ENCODE results near the gene NATD1. TPM values are rescaled to one million over a fixed set of nuclear protein-coding genes. Genes with fewer than 3 reads are reported as not detected.

Gene NATD1
- total RNA-seq, 2 experiments from 2014 or later, result 5.4 to 5.7 TPM

DNA sequence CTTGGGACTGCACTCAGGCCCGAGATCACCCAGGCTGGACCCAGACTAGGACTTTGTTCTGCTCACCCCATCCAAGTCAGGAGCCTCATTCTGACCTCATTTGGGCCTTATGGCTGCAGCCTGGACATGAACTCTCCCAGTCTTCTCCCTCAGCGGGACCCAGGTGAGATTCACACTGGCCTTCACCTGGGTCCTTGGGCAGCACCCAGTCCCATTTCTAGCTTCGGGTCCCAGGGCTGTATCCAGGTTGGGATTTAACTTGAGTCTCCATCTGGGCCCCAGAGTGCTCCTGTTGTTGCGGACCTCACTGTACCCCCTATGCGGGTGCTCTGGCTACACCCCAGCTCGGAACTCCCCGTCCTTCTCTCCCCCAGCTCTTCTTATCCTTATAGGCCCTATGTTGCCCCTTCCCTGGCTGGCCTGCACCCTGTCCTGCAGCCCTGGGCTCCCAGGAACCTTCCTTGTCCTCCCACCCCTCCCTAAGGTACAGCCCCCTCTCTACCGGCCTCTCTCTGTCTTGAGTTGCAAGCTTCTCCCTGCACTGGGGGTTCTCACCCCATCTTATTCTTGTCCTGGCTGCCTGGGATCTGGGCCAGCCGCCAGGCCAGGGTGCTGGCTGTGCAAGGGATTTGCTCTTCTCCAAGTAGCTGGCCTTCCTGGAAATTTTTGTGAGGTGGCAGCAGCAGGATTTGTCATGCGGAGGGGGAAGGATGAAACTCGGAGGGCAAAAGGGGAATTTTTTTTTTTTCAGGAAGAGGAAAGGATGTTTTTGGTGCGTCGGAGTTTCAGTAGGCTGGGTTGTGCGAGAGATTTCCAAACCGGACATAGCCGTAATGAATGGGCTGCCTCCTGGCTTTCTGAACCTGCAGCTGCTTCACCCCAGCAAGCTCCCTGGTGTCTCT lies 32.2 kb upstream of the NATD1 start:
- POLR2A ChIA-PET, result interaction anchor here (1.2 to 2.8 kb wide), 2 partner anchors 9 to 72 kb away, joined by 3 to 15 read pairs; no protein-coding TSS in a partner anchor
- peaks cover 2% of the 10 kb centered on the region for H3K36me3 Mint-ChIP-seq
- no peaks in the 10 kb centered on the region for H3K27me3 Mint-ChIP-seq
- DNase-seq, result no peak
- no peak for ATAC-seq (ENCODE audit: low read depth)
- peak overlapping the region; percentile 97 for H3K4me3 Mint-ChIP-seq
- H3K27ac Mint-ChIP-seq, result peak overlapping the region; percentile 92
- H3K9me3 Mint-ChIP-seq, result no peaks in the 10 kb centered on the region
- peaks cover 34% of the 10 kb centered on the region for H3K4me1 Mint-ChIP-seq

DNA sequence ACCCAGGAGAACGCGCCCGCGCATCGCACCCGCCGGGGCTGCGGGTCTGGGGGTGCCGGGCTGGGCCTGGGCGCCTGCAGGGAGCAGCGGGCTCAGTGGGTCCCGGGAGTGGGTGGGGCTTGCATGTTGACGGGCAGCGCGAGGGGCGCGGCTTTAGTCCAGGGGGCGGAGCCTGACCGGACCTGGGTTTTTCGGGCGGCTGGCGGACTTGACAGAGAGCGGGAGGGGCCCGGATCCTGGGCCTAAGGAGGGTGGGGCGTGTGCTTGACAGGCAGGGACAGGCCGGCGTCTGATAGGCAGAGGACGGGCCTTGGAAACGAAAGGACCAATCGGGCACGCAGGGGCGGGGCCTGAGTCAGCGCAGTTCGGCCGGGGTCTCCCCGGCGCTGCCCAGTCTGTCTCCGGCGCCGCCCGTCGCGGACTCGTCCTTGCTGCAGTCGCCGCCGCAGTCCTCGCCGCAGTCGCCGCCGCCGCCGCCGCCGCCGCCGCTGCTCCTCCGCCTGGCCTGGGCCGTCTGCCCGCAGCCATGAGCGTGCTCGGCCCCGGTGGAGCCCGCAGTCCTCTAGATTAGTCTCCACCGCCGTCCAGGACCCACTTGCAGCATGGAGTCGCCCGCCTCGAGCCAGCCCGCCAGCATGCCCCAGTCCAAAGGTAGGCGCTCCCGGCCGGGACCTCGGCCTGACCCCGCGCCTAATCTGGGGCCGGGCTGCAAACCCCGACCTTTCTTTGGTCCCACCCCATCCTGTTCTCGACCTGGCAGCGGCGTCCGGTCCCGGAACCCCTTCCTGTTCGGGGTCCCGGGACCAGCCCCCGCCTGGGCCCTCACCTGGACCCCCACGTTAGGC lies 31.3 kb upstream of the NATD1 start, which contains the start of gene MAP2K3:
Gene MAP2K3 (plus strand): TSS at position 393 of the 845 bp plus-strand sequence. CDS start 210 bp downstream, at position 603.
- H3K27ac Mint-ChIP-seq, result peak within 1 kb of the TSS; percentile 92
- H3K27me3 Mint-ChIP-seq, result no peaks in the 10 kb centered on the region
- H3K4me1 Mint-ChIP-seq, result peaks cover 43% of the 10 kb centered on the region

DNA sequence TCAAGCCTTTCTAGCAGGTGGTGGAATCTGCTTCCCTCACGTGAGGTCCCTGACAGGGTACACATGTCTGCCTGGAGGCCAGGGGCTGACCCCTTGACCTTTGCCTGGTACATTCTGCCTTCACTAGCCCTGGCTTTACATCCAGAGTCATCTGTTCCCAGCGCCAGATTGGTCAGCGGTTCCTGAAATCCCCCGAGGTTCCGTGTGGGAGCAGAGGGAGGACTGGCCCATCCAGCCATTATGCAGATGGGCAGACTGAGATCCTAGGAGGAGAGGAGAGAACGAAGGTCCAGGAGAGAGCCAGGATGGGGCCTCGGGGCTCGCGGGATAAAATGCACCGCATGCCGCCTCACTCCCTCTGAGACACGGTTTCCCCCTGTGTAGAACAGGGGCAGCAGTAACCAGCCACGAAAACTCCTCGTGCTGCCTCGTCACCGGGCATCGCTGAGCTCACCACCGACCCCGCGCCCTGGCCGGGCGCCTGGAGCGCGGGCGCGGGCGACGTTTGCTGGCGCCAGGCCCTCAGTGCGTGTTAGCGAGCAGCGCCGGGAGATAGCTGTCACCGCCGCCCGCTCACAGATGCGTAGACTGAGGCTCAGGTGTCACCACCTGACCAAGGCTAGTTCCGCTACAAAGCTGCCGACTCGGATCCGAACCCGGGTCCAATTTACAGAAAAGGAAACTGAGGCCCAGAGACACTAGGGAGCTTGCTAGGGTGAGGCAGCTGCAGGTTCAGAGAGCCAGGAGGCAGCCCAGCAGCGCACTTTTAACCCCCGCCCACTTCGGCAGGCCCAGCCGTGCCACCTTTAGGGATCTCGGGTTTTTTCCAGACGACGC lies 30.5 kb upstream of the NATD1 start:
- H3K36me3 Mint-ChIP-seq, result peaks cover 2% of the 10 kb centered on the region
- peak overlapping the region; percentile 92 for H3K27ac Mint-ChIP-seq
- POLR2A ChIA-PET, result interaction anchor here (1.1 kb wide), 1 partner anchor 8 kb away, joined by 4 read pairs; no protein-coding TSS in a partner anchor
- no peaks in the 10 kb centered on the region for H3K27me3 Mint-ChIP-seq
- no peak for DNase-seq
- peak overlapping the region; percentile 97 for H3K4me3 Mint-ChIP-seq
- peaks cover 48% of the 10 kb centered on the region for H3K4me1 Mint-ChIP-seq
- ATAC-seq (ENCODE audit: low read depth), result peak; percentile 22
- H3K9me3 Mint-ChIP-seq, result no peaks in the 10 kb centered on the region

More for the DNA sequence above, 31.3 kb upstream of the NATD1 start, which contains the start of gene MAP2K3:
- peak; percentile 98 for DNase-seq
- peak; percentile 85 for ATAC-seq (ENCODE audit: low read depth)
- Mint-ChIP-seq H3K9me3 (no peaks in the 10 kb centered on the region), H3K36me3 (peaks cover 2% of the 10 kb centered on the region), H3K4me3 (peak within 1 kb of the TSS; percentile 97)
- POLR2A ChIA-PET, result interaction anchor here (1.1 to 2.8 kb wide), 3 partner anchors 8 to 71 kb away, joined by 3 to 15 read pairs (median 4); no protein-coding TSS in a partner anchor

DNA sequence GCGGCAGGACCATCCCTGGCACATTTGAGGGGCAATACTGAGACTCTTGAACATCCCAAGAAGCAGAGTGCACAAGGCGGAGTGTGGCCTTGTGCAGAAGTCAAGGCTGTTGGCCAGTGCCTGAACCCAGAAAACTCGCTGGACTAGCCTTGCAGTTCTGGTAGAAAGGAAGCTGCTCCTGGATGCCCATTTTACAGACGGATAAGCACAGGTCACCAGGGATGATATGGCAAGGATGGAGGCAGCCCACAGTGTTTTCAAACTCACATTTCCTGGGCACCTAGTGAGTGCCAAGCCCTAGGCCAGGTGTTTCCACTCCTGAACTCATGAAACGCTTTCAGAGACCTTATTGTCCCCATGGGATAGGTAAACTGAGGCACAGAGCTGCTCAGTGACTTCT lies 29.6 kb upstream of the NATD1 start:
- no peak for DNase-seq
- no peaks in the 10 kb centered on the region for H3K27me3 Mint-ChIP-seq
- H3K9me3 Mint-ChIP-seq, result no peaks in the 10 kb centered on the region
- POLR2A ChIA-PET, result no interaction called here
- no peak overlapping the region for H3K4me3 Mint-ChIP-seq
- H3K36me3 Mint-ChIP-seq, result peaks cover 2% of the 10 kb centered on the region
- peaks cover 47% of the 10 kb centered on the region for H3K4me1 Mint-ChIP-seq
- no peak overlapping the region for H3K27ac Mint-ChIP-seq
- no peak for ATAC-seq (ENCODE audit: low read depth)

DNA sequence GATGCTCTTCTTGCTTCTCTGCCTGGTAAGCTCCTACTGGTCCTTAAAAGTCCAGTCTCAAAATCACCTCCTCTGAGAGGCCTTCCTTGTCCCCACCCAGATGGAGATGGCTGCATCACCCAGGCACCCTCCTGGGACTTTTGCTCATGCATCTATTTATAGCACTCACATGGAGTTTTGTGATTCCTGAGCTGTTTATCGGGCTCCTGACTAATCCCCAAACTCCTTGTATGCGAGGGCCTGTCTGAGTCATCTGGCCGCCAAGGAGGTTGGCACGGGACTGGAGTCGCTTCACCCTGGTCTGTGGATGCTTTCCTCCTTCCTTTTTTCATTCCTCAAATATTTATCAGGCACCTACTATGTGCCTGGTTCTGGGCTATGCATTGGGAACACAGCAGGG lies 29.0 kb upstream of the NATD1 start:
- Mint-ChIP-seq H3K4me1 (peaks cover 46% of the 10 kb centered on the region), H3K36me3 (peaks cover 2% of the 10 kb centered on the region), H3K27ac (peak overlapping the region; percentile 26), H3K27me3 (no peaks in the 10 kb centered on the region), H3K4me3 (no peak overlapping the region), H3K9me3 (no peaks in the 10 kb centered on the region)
- POLR2A ChIA-PET, result no interaction called here
- DNase-seq, result no peak
- ATAC-seq (ENCODE audit: low read depth), result no peak

DNA sequence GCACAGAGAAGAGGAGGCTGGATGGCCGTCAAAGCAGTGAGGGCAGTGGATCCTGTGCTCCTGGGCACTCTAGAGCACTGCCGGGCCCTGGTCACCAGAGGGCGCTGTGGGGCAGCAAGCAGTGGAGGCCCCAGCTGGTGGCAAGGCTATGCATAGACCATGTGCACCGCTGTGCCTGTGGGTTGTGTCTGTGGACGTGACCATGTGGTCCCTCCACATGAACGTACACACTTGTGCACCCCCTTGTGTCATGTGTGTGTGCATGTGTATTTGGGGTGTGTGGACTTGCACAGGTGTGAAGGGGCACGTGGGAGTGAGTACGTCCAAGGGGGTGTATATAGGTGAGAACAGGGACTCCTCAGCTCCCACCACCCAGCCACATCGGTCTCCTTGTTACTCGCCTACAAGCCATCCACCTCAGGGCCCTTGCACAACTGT lies 26.9 kb upstream of the NATD1 start:
- H3K4me3 Mint-ChIP-seq, result no peak overlapping the region
- H3K27me3 Mint-ChIP-seq, result no peaks in the 10 kb centered on the region
- no peaks in the 10 kb centered on the region for H3K9me3 Mint-ChIP-seq
- no peaks in the 10 kb centered on the region for H3K36me3 Mint-ChIP-seq
- ATAC-seq (ENCODE audit: low read depth), result peak; percentile 40
- POLR2A ChIA-PET, result interaction anchor here (1.3 kb wide), 1 partner anchor 12 kb away, joined by 6 read pairs; no protein-coding TSS in a partner anchor
- H3K4me1 Mint-ChIP-seq, result peaks cover 42% of the 10 kb centered on the region
- DNase-seq, result peak; percentile 93
- H3K27ac Mint-ChIP-seq, result peak overlapping the region; percentile 63

DNA sequence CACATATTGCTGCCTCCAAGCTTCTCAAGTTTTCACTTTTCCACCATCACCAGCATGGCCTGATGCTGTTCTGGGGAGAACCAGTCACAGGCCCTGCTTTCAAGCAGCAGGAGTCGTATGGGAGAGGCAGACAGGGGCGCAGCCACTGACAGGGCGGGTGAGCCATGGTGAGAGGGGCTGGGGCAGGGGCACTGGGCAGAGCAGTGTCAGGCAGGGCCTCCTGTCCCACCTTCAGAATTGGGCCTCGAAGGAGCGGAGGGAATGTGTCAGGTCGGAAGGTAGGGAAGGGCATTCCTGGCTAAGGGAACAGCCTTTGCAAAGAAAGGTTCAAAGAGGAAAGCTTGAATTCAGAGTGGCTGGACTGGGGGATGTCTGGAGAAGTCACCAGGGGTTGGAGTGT lies 26.4 kb upstream of the NATD1 start:
- peaks cover 44% of the 10 kb centered on the region for H3K4me1 Mint-ChIP-seq
- H3K27ac Mint-ChIP-seq, result peak overlapping the region; percentile 63
- ATAC-seq (ENCODE audit: low read depth) (no peak), DNase-seq (no peak)
- no peak overlapping the region for H3K4me3 Mint-ChIP-seq
- no peaks in the 10 kb centered on the region for H3K27me3 Mint-ChIP-seq
- no peaks in the 10 kb centered on the region for H3K9me3 Mint-ChIP-seq
- no peaks in the 10 kb centered on the region for H3K36me3 Mint-ChIP-seq
- POLR2A ChIA-PET, result interaction anchor here (1.3 to 1.5 kb wide), 3 partner anchors 9 to 177 kb away, joined by 3 to 6 read pairs (median 3); no protein-coding TSS in a partner anchor

DNA sequence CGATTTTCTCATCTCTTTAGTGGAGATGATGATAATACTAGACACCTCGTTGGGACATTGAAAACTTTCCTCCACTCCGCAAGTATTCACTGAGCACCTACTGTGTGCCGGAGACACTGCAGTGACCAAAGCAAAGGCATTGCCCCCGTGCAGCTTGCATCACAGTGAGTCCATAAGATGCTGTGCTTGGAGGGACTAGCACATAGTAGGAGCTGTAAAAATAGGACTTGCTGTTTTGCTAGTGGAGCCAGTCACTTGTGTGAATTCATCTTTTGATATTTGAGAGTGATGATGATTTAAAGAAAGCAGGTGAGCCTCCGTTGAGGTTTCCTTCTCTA lies 26.0 kb upstream of the NATD1 start:
- ATAC-seq (ENCODE audit: low read depth), result no peak
- H3K27ac Mint-ChIP-seq, result peak overlapping the region; percentile 92
- H3K4me3 Mint-ChIP-seq, result no peak overlapping the region

DNA sequence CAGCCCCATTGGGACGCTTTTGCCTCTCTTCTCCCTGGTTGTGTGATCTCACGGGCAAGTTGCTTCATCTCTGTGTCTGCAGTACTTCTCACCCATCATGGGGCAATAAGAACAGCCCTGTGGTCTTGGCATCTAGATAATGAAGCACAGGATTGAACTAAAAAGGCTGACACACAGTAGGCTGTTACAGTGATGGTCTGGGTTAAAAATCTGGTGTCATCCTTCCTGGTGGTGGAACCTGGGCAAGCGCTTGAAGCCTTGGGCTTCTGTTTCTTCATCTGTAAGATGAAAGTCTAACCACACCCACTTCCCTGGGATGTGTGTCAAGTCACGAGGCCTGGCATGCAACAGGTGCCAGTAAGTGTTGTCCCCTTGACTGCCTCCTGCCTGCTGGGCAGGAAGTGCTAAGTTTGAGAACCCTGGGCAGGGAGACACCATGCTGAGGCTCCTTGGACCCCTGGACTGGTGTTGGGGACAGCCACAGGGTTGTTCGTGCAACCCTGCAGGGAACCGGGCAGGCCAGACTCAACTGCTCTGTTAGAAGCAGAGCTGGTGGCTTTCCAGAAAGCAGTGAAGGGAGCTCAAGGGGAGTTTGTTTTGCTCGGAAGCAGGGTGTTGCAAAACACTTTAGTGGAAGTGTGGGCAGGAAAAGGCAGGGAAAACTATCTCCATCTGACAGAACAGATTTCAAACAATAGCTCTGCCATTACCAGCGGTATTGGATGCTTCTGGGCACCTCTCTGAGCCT lies 25.4 kb upstream of the NATD1 start:
- no peaks in the 10 kb centered on the region for H3K36me3 Mint-ChIP-seq
- no peaks in the 10 kb centered on the region for H3K27me3 Mint-ChIP-seq
- POLR2A ChIA-PET, result interaction anchor here (0.6 to 1.5 kb wide), 4 partner anchors 10 to 178 kb away, joined by 3 to 7 read pairs (median 3); no protein-coding TSS in a partner anchor
- peaks cover 44% of the 10 kb centered on the region for H3K4me1 Mint-ChIP-seq
- H3K9me3 Mint-ChIP-seq, result no peaks in the 10 kb centered on the region
- DNase-seq (peak; percentile 59), ATAC-seq (ENCODE audit: low read depth) (peak; percentile 39)
- H3K27ac Mint-ChIP-seq, result peak overlapping the region; percentile 92
- H3K4me3 Mint-ChIP-seq, result peak overlapping the region; percentile 68

More for the DNA sequence above, 26.0 kb upstream of the NATD1 start:
- no peaks in the 10 kb centered on the region for H3K36me3 Mint-ChIP-seq
- POLR2A ChIA-PET, result interaction anchor here (0.6 to 1.5 kb wide), 4 partner anchors 9 to 178 kb away, joined by 3 to 6 read pairs (median 3); no protein-coding TSS in a partner anchor
- H3K4me1 Mint-ChIP-seq, result peaks cover 44% of the 10 kb centered on the region
- no peak for DNase-seq
- no peaks in the 10 kb centered on the region for H3K9me3 Mint-ChIP-seq
- H3K27me3 Mint-ChIP-seq, result no peaks in the 10 kb centered on the region

DNA sequence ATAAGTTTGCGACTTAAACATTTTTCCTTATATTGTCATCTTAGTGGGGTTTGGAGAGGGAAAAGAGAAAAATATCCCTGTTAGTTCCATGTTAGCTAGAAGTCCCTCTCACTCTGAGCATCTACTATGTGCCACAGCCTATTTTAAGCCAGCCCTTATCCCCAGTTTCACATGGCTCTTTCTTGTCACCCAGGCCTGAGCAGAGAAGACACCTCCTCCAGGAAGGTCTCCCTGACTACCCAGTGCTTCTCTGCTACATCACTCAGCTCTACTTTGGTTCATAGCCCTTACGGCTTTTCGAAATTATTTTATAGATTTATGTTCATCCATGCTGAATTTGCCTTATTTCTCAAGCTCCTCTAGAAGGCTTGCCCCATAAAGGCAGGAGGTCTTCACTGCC lies 24.1 kb upstream of the NATD1 start:
- Mint-ChIP-seq H3K27ac (peak overlapping the region; percentile 57), H3K9me3 (no peaks in the 10 kb centered on the region), H3K4me1 (peaks cover 41% of the 10 kb centered on the region), H3K4me3 (no peak overlapping the region), H3K36me3 (no peaks in the 10 kb centered on the region), H3K27me3 (no peaks in the 10 kb centered on the region)
- ATAC-seq (ENCODE audit: low read depth) (no peak), DNase-seq (no peak)
- POLR2A ChIA-PET, result interaction anchor here (1.5 to 2.5 kb wide), 3 partner anchors 9 to 235 kb away, joined by 7 to 15 read pairs (median 13); partner anchors contain the start of gene USP22

DNA sequence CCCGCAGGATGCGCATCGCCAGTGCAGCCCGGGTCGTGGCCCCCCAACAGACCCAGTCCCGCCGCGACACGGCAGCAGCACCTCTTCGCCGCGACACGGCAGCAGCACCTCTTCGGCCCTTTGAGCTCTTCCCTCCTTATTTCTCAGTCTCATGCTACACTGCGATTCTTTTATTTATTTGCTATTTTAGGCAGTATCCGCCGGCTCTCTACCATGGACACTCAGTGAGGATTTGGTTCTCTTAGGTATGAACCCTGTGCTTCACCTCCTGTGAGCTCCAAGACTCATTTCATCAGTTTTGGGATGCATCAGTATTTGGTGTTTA lies 23.0 kb upstream of the NATD1 start:
- Mint-ChIP-seq H3K36me3 (no peaks in the 10 kb centered on the region), H3K4me1 (peaks cover 39% of the 10 kb centered on the region), H3K4me3 (peak overlapping the region; percentile 85), H3K9me3 (no peaks in the 10 kb centered on the region), H3K27ac (peak overlapping the region; percentile 80), H3K27me3 (no peaks in the 10 kb centered on the region)
- ATAC-seq (ENCODE audit: low read depth) (no peak), DNase-seq (no peak)
- POLR2A ChIA-PET, result interaction anchor here (0.7 to 2.5 kb wide), 5 partner anchors 10 to 233 kb away, joined by 3 to 15 read pairs (median 6); partner anchors contain the start of genes NATD1, TMEM11 and USP22

Data from activated naive CD8-positive, alpha-beta T cell treated with anti-CD3 and anti-CD28 coated beads, Interleukin-2, amount 10 ng/mL, durations not matched to agents 7 days and 5 days (primary cell).